ENCODE data around the gene CAMK2D.

DNA sequence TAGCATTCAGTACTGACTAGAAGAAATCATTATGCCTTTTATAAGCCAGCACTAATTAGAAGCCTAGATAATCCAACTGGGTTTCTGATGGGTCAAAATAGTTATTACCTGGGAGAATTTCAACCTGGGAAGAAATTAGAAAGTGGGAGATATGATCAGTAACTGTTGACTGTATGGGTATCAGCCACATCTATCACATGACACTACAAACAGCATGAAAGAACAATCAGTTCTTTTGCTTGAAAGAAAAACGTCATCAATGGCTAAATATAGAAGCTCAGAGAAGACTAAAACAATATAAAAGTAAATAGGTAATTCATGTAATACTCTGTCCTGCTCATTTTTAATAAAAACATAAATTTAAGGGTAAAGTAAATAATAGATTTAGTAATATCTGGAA, 145.1 kb downstream of the CAMK2D start:
- no peak for TF ChIP-seq POLR2A (IDR thresholded peaks at IDR 0.05)
- TF ChIP-seq, protein P1, sequence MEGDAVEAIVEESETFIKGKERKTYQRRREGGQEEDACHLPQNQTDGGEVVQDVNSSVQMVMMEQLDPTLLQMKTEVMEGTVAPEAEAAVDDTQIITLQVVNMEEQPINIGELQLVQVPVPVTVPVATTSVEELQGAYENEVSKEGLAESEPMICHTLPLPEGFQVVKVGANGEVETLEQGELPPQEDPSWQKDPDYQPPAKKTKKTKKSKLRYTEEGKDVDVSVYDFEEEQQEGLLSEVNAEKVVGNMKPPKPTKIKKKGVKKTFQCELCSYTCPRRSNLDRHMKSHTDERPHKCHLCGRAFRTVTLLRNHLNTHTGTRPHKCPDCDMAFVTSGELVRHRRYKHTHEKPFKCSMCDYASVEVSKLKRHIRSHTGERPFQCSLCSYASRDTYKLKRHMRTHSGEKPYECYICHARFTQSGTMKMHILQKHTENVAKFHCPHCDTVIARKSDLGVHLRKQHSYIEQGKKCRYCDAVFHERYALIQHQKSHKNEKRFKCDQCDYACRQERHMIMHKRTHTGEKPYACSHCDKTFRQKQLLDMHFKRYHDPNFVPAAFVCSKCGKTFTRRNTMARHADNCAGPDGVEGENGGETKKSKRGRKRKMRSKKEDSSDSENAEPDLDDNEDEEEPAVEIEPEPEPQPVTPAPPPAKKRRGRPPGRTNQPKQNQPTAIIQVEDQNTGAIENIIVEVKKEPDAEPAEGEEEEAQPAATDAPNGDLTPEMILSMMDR (IDR thresholded peaks at IDR 0.05) = no peak

Measured in thyroid gland (tissue), 4 donors.